ENCODE measurements around the gene SIX1. TPM values are rescaled to one million over a fixed set of nuclear protein-coding genes. Genes with fewer than 3 reads are reported as not detected.

The SIX1 gene
- total RNA-seq: 1 to 10 TPM in 5 of 6 donors, under 1 TPM in 1; 0.17 to 8.9 (median 1.8) TPM

GRCh38 chr14:60648934-60649874, at the start of gene SIX1:
Gene SIX1 (minus strand): TSS chr14:60649477. CDS start chr14:60649189, 288 bp downstream.
- TF ChIP-seq POLR2AphosphoS5 (IDR thresholded peaks at IDR 0.05) (peak in 1 of 2 donors; percentile 17), POLR2A (IDR thresholded peaks at IDR 0.05) (peak in 1 of 4 donors; percentile 54), EP300 (IDR thresholded peaks at IDR 0.05) (no peak), CTCF (IDR thresholded peaks at IDR 0.05) (no peak)
- peaks cover 41 to 55% (median 44%) of the 10 kb centered on the region in 4 donors for H3K4me1 ChIP-seq
- peak; percentile 55 to 91 for DNase-seq
- 3 to 4% methylated on average over 22 to 75 of the region's 79 CpGs for WGBS, 2 donors
- peak; percentile 84 to 95 for ATAC-seq (ENCODE audit: low FRiP score in 2 of 2)
- no peaks in the 10 kb centered on the region for H3K36me3 ChIP-seq
- peak within 1 kb of the TSS; percentile 11 to 60 (median 49) for H3K4me3 ChIP-seq
- H3K27ac ChIP-seq: no peak within 1 kb of the TSS
- peaks cover 2 to 88% (median 52%) of the 10 kb centered on the region in 4 donors for H3K27me3 ChIP-seq
- no peaks in the 10 kb centered on the region for H3K9me3 ChIP-seq

DNA sequence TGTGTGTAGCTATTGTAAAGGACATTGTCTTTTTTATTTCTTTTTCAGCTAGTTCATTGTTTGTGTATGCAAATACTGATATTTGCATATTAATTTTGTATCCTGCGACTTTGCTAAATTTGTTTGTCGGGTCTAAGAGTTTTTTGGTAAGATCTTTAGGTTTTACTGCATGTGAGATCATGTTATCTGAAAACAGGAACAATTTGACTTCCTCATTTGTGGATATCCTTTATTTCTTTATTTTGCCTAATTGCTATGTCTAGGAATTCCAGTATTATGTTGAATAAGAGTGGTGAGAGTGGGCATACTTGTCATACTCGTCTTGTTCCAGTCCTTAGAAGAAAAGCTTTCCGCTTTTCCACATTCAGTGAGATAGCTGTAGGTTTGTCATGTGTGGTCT, 46.0 kb upstream of the SIX1 start:
- ATAC-seq (ENCODE audit: low FRiP score in 2 of 2) (no peak), DNase-seq (no peak)
- no peak overlapping the region for H3K4me3 ChIP-seq
- no peaks in the 10 kb centered on the region for H3K27me3 ChIP-seq
- no peak overlapping the region for H3K27ac ChIP-seq
- no peaks in the 10 kb centered on the region for H3K36me3 ChIP-seq
- no peaks in the 10 kb centered on the region for H3K4me1 ChIP-seq
- H3K9me3 ChIP-seq: peaks cover 0 to 4% (median 2%) of the 10 kb centered on the region in 4 donors
- no peak for TF ChIP-seq CTCF (IDR thresholded peaks at IDR 0.05)
- no peak for TF ChIP-seq EP300 (IDR thresholded peaks at IDR 0.05)
- TF ChIP-seq POLR2AphosphoS5 (IDR thresholded peaks at IDR 0.05): no peak
- WGBS, 2 donors: 78 to 82% methylated on average over 4 of the region's 4 CpGs

- no peak for DNase-seq
- no peaks in the 10 kb centered on the region for H3K9me3 ChIP-seq
- TF ChIP-seq EP300 (IDR thresholded peaks at IDR 0.05): no peak
- TF ChIP-seq POLR2A (IDR thresholded peaks at IDR 0.05): no peak
- no peak for TF ChIP-seq POLR2AphosphoS5 (IDR thresholded peaks at IDR 0.05)
- TF ChIP-seq CTCF (IDR thresholded peaks at IDR 0.05): no peak
- ATAC-seq (ENCODE audit: low FRiP score in 2 of 2): no peak
- H3K27me3 ChIP-seq: no peaks in the 10 kb centered on the region
- 80 to 85% methylated on average over 3 of the region's 3 CpGs for WGBS, 2 donors
- H3K4me3 ChIP-seq: no peak overlapping the region
- no peak overlapping the region for H3K27ac ChIP-seq
- no peaks in the 10 kb centered on the region for H3K36me3 ChIP-seq
- no peaks in the 10 kb centered on the region for H3K4me1 ChIP-seq
These were observed 42.3 kb upstream of the SIX1 start for GRCh38 chr14:60691383-60692113.

- TF ChIP-seq EP300 (IDR thresholded peaks at IDR 0.05) (no peak), POLR2A (IDR thresholded peaks at IDR 0.05) (no peak), CTCF (IDR thresholded peaks at IDR 0.05) (no peak), POLR2AphosphoS5 (IDR thresholded peaks at IDR 0.05) (no peak)
- Histone ChIP-seq H3K4me3 (no peak overlapping the region), H3K27ac (no peak overlapping the region), H3K4me1 (no peaks in the 10 kb centered on the region), H3K36me3 (no peaks in the 10 kb centered on the region), H3K27me3 (no peaks in the 10 kb centered on the region), H3K9me3 (no peaks in the 10 kb centered on the region)
- ATAC-seq (ENCODE audit: low FRiP score in 2 of 2) (no peak), DNase-seq (no peak)
These were observed 37.6 kb upstream of the SIX1 start for GRCh38 chr14:60686865-60687264.
